ENCODE measurements around the gene GPATCH8. TPM values are rescaled to one million over a fixed set of nuclear protein-coding genes. Genes with fewer than 3 reads are reported as not detected.

The GPATCH8 gene
- total and polyA plus RNA-seq, 2 donors (not counting 3 experiments of a cell fraction or from before 2014, with no cell fraction given), result 14.6 to 35.3 TPM

- no peak overlapping the region for H3K9ac ChIP-seq (replicated peaks; ENCODE audit: extremely low read depth, insufficient read depth, low read length)
- no peaks in the 10 kb centered on the region for H3K9me1 ChIP-seq (replicated peaks; ENCODE audit: control insufficient read depth, extremely low read depth, insufficient read depth, low read length)
- no peak overlapping the region for H2AFZ ChIP-seq (ENCODE audit: low read depth, low read length)
- H3K9me3 ChIP-seq (replicated peaks; ENCODE audit: control insufficient read depth, insufficient read depth, low read length), result no peaks in the 10 kb centered on the region
- CTCF ChIA-PET, result interaction anchor here (1.1 to 2.0 kb wide), 6 partner anchors 10 to 128 kb away, joined by 3 to 8 read pairs (median 3); no protein-coding TSS in a partner anchor
- H3K36me3 ChIP-seq (ENCODE audit: control insufficient read depth in 2 of 2, extremely low read depth in 1 of 2, insufficient read depth in 2 of 2, low read length in 2 of 2), result no peaks in the 10 kb centered on the region
- POLR2A ChIA-PET, result no interaction called here
- peaks cover 4 to 12% of the 10 kb centered on the region in 2 experiments for H3K27me3 ChIP-seq (ENCODE audit: control insufficient read depth in 2 of 2, insufficient read depth in 2 of 2, low read length in 2 of 2)
- H3K4me3 ChIP-seq (replicated peaks in 1 of 3; ENCODE audit: insufficient read depth in 1 of 3, low read depth in 1 of 3, low read length in 3 of 3), result no peak overlapping the region
- dilution Hi-C loops (cut with MboI; ENCODE audit: extremely low pct_ligation_motif_present, low sequenced_read_pairs) (no loop called here), intact Hi-C loops (cut with micrococcal nuclease) (no loop called here)
- no peak for DNase-seq (ENCODE audit: low read depth, low spot score)
- H3K79me2 ChIP-seq (ENCODE audit: control insufficient read depth, insufficient read depth, low read length), result no peaks in the 10 kb centered on the region
- H4K20me1 ChIP-seq (replicated peaks; ENCODE audit: control insufficient read depth, extremely low read depth, insufficient read depth, low read length), result no peaks in the 10 kb centered on the region
- FAIRE-seq, result no peak
- TF ChIP-seq GATA2 (IDR thresholded peaks at IDR 0.05; ENCODE audit: insufficient read depth, insufficient read length, low read depth, low read length) (no peak), MAX (IDR thresholded peaks at IDR 0.05; ENCODE audit: insufficient read depth, insufficient read length) (no peak), FOS (IDR thresholded peaks at IDR 0.05; ENCODE audit: borderline replicate concordance, insufficient read depth, low read length) (no peak), POLR2AphosphoS5 (IDR thresholded peaks at IDR 0.05; ENCODE audit: insufficient read depth, low read depth, low read length) (no peak), MYC (IDR thresholded peaks at IDR 0.05; ENCODE audit: low read depth, low read length) (no peak), EZH2 (IDR thresholded peaks at IDR 0.05; ENCODE audit: borderline replicate concordance, low read depth, low read length, severe bottlenecking) (no peak), JUN (IDR thresholded peaks at IDR 0.05; ENCODE audit: borderline replicate concordance, insufficient read depth, insufficient read length, low read depth) (no peak)
- H3K4me1 ChIP-seq (ENCODE audit: control insufficient read depth, extremely low read depth, insufficient read depth, low read length), result peaks cover 13% of the 10 kb centered on the region
- H3K27ac ChIP-seq (ENCODE audit: insufficient read depth, low read depth, low read length), result no peak overlapping the region
- H3K4me2 ChIP-seq (ENCODE audit: insufficient read depth, low read length), result no peak overlapping the region
- no TSS peak for BruUV-seq (replicated peaks)
Observed at GRCh38 chr17:44543213-44543904, 40.2 kb upstream of the GPATCH8 start.

Measured in endothelial cell of umbilical vein (primary cell).